ENCODE data around the gene GAL3ST2. TPM values are rescaled to one million over a fixed set of nuclear protein-coding genes. Genes with fewer than 3 reads are reported as not detected.
"Not testable (repeated sequence)": the region's sequence is repeated elsewhere in the genome, so short reads cannot be mapped to it uniquely, and the experiment has no call there.

The GAL3ST2 gene
- under 1 TPM in 2 of 3 donors, not detected in 1; 0.23 to 0.33 TPM for total RNA-seq

DNA sequence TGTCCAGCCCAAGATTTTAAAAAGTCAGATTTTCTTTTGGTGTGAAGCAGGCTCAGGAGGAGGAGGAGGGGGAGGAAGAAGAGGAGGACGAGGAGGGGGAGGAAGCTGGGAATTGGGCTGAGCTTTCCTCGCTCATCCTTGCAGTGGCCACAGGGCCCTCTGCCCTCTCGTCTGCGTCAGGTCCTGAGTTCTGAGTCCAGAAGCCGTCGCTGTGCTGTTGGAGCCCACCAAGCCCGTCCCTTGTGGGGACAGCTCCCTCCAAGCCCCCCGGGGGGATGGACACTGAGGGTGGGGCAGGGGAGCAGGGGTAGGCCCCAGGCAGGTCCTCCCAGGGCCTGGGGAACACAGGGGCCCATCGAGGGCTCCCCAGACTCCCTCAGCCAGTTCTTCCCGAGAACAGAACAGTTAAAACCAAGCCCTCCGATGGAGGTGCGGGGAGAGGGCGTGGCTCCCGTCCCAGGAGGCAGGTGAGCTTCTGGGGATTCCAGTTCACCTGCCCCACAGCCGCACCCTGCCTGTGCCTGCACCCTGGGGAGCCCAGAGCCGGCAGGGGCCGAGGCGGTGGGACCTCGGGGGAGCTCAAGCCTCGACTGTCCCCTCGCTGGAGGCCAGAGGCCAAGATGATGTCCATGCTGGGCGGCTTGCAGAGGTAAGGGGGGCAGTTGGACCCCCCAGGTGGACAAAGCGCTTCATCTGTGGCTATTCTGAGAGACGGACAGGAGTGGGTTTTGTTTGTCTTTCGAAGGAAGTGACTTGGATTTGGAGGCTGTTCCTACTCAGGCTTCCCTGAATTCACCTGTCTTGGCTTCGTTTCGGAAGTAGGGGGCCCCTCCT lies at the start of gene GAL3ST2:
TSS of gene GAL3ST2 (plus strand) at position 487 of the 834 bp plus-strand sequence. CDS start at position 621, 134 bp downstream.
- Mint-ChIP-seq H3K4me3 (no peak within 1 kb of the TSS), H3K4me1 (ENCODE audit: low read depth) (peaks cover 12% of the 10 kb centered on the region), H3K27me3 (ENCODE audit: low read depth) (no peaks in the 10 kb centered on the region), H3K36me3 (ENCODE audit: insufficient read depth) (no peaks in the 10 kb centered on the region), H3K9me3 (peaks cover 4% of the 10 kb centered on the region)
- ATAC-seq, result no peak
- no peak for DNase-seq

DNA sequence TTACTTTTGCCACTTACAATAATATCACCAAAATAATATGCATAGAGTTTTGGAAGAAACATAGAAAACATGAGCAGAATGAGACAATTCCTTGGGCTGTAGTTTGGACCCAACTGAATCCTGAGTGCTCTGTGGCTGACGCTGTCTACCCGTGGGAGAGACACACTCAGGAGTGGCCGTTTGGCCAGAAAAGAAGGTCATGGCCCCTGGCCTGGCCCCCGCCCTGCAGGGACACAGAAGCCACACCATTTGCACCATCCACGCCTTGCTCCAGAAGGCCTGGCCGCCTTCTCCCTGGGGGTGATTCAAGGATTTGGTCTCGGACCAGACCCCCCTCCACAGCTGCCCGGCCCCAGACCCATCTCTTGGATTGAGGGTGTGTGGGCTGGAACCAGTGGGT lies 48.6 kb upstream of the GAL3ST2 start:
- H3K4me1 Mint-ChIP-seq (ENCODE audit: low read depth), result peaks cover 27% of the 10 kb centered on the region
- DNase-seq (no peak), ATAC-seq (no peak)
- H3K36me3 Mint-ChIP-seq (ENCODE audit: insufficient read depth), result peaks cover 9% of the 10 kb centered on the region
- H3K27me3 Mint-ChIP-seq (ENCODE audit: low read depth), result no peaks in the 10 kb centered on the region
- H3K4me3 Mint-ChIP-seq, result no peak overlapping the region
- no peaks in the 10 kb centered on the region for H3K9me3 Mint-ChIP-seq

DNA sequence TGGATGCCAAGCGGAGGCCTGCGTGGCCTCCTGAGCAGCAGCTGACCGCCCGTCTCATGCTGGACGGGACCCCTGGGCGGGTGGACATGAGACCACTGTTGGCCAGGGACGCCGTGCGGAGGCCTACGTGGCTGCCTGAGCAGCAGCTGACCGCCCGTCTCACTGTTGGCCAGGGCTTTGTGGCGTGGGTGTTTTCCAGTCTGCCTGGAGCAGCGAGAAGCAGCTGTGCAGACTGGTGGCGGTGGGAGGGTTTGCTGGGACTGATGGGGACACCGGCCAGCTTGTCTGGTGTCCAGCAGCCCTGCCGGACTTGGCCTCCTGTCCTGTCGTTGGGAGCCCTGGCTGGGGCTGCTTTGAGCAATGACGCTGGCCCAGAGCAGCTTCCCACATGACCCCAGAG lies 48.0 kb upstream of the GAL3ST2 start:
- Mint-ChIP-seq H3K4me3 (no peak overlapping the region), H3K36me3 (ENCODE audit: insufficient read depth) (peaks cover 4% of the 10 kb centered on the region), H3K4me1 (ENCODE audit: low read depth) (peaks cover 30% of the 10 kb centered on the region), H3K9me3 (no peaks in the 10 kb centered on the region), H3K27me3 (ENCODE audit: low read depth) (no peaks in the 10 kb centered on the region)
- DNase-seq (no peak), ATAC-seq (no peak)

DNA sequence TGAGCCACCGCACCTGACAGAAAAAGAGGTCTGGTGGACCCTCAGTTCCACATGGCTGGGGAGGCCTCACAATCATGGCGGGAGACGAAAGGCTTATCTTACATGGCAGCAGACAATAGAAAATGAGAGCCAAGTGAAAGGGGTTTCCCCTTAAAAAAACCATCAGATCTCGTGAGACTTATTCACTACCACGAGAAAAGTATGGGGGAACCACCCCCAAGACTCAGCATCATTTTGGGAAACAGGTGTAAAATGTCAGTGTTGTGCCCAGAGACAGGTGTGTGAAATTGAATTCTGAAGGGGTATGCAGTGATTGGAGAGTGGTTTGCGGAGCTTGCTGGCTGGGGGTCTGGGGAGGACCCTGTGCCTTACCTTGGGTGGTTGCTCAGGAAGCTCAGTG lies 46.8 kb upstream of the GAL3ST2 start:
- Mint-ChIP-seq H3K27me3 (ENCODE audit: low read depth) (no peaks in the 10 kb centered on the region), H3K36me3 (ENCODE audit: insufficient read depth) (peaks cover 4% of the 10 kb centered on the region), H3K4me3 (no peak overlapping the region), H3K9me3 (no peaks in the 10 kb centered on the region), H3K4me1 (ENCODE audit: low read depth) (peaks cover 33% of the 10 kb centered on the region)
- no peak for DNase-seq
- no peak for ATAC-seq

DNA sequence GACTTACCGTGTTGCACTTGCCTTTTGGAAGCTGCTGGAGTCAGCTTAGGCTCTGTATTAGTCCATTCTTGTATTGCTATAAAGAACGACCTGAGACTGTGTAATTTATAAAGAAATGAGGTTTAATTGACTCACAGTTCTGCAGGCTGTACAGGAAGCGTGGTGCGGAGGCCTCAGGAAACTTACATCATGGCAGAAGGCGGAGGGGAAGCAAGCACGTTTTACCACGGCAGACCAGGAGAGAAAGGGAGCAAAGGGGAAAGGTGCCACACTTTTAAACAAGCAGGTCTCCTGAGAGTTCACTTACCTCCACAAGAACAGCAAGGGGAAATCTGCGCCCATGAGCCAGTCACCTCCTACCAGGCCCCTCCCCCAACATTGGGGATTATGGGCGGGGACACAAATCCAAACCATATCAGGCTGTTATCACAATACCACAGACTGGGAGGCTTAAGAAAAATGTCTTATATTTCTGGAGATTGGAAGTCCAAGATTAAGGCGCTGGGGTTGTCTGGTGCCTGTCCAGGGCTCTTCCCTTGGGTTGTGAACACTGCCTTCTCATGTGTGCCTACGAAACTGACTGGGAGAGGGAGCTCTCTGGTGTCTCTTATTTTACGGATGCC lies 45.8 kb upstream of the GAL3ST2 start:
- Mint-ChIP-seq H3K9me3 (no peaks in the 10 kb centered on the region), H3K36me3 (ENCODE audit: insufficient read depth) (peaks cover under 1% of the 10 kb centered on the region), H3K4me1 (ENCODE audit: low read depth) (peaks cover 36% of the 10 kb centered on the region), H3K4me3 (no peak overlapping the region), H3K27me3 (ENCODE audit: low read depth) (no peaks in the 10 kb centered on the region)
- ATAC-seq (no peak), DNase-seq (no peak)

DNA sequence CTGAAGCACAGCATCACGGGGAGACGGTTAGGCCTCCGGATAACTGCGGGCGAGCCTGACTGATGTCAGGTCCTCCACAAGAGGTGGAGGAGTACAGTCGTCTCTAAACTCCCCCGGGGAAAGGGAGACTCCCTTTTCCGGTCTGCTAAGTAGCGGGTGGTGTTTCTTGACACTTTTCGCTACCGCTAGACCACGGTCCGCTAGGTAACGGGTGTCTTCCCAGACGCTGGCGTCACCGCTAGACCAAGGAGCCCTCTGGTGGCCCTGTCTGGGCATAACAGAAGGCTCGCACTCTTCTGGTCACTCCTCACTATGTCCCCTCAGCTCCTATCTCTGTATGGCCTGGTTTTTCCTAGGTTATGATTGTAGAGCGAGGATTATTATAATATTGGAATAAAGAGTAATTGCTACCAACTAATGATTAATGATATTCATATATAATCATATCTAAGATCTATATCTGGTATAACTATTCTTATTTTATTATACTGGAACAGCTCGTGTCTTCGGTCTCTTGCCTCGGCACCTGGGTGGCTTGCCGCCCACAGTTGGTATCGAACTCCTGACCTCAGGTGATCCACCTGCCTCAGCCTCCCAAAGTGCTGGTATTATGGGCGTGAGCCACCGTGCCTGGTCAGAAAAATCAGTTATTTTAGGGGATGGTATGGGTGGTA lies 44.0 kb upstream of the GAL3ST2 start:
- Mint-ChIP-seq H3K4me1 (ENCODE audit: low read depth) (peaks cover 41% of the 10 kb centered on the region), H3K4me3 (peak overlapping the region; percentile 8)
- H3K9me3 Mint-ChIP-seq; H3K27me3 Mint-ChIP-seq (ENCODE audit: low read depth); ATAC-seq; H3K36me3 Mint-ChIP-seq (ENCODE audit: insufficient read depth): not testable (repeated sequence)
- DNase-seq, result peak; percentile 51

DNA sequence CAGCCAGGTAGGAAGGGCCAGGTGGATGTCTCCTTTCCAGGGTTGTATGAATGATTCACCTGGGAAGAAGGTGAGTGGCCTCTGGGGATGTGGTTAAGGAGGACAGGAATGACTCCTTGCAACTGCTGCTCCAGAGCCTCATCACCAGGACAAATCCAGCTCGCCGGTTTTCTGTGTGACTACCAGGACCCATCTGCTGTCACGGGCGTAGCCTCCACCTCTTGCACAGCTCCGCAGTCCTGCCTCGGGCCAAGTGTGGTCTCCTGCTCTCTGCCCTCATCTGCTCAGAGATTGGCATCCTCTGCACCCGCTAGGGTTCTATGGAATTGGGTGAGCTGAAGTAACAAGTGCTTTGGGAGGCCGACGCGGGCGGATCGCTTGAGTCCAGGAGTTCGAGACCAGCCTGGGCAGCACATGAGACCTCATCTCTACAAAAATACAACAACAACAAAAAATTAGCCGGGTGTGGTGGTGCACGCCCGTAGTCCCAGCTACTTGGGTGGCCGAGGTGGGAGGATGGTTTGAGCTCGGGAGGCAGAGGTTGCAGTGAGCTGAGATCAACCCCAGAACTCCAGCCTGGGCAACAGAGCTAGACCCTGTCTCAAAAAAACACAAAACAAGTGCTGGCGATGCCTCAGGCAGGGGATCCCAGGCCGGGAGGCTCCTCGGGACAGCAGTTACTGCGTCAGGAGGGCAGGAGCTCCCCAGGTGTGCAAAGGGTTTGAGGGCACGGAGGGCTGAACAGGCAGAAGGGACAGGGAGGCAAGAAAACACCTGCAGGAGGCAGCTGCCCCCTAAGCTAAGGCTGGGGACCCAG lies 43.0 kb upstream of the GAL3ST2 start:
- no peak for DNase-seq
- Mint-ChIP-seq H3K9me3 (no peaks in the 10 kb centered on the region), H3K27me3 (ENCODE audit: low read depth) (no peaks in the 10 kb centered on the region), H3K4me3 (peak overlapping the region; percentile 70), H3K36me3 (ENCODE audit: insufficient read depth) (peaks cover 2% of the 10 kb centered on the region), H3K4me1 (ENCODE audit: low read depth) (peaks cover 43% of the 10 kb centered on the region)
- no peak for ATAC-seq

DNA sequence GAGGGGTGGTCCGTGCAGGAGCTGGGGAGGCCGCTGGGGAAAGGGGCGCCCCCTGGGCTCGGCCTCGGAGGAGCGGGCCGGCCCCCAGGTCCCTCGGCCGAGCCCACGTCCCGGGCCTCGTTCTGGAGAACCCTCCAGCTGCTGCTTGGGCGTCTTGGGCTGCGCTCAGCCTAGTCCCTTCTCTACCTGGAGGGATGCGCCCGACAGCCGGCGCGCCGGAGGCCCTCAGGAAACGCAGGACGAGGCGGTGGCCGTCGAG lies 42.5 kb upstream of the GAL3ST2 start:
- H3K27me3 Mint-ChIP-seq (ENCODE audit: low read depth), result no peaks in the 10 kb centered on the region
- H3K9me3 Mint-ChIP-seq, result no peaks in the 10 kb centered on the region
- H3K36me3 Mint-ChIP-seq (ENCODE audit: insufficient read depth), result peaks cover 4% of the 10 kb centered on the region
- DNase-seq, result no peak
- peak in 1 of 2 donors; percentile 16 for ATAC-seq
- H3K4me3 Mint-ChIP-seq, result no peak overlapping the region
- H3K4me1 Mint-ChIP-seq (ENCODE audit: low read depth), result peaks cover 47% of the 10 kb centered on the region

DNA sequence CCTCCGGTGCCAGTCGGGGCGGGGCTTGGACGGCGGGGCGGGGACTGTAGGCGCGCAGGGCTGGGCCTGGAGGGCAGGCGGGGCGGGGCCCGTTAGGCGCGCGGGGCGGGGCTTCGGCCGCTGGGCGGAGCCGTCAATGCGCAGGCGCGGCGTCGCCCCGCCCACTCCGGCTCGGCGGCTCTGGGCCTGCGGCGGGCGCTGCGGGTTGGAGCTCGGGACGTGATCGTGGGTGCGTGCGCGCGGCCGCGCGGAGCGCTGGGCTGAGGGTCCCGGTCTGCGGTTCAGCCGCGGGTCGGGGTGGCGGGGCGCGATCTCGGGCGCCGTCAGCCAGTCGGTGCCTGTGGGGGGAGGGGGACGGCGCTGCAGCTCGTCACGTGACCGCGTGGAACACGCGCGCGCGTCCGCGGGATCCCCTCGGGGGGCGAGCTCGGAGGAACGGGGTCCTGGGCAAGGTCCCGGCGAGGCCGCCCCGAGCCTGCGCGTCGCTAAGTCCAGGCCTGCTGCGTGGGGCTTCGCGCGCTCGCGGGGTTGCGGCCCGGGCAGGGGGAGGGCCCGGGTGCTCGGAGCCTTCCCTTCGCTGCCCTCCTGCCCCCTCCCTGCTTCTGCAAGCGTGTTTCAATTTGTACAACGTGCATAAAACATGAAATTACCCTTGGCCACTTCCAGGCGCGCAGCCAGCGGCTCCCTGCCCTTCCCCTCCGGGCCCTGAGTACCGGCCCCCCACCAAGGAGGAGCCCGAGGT lies 42.0 kb upstream of the GAL3ST2 start, which contains the start of gene D2HGDH:
TSS of gene D2HGDH (plus strand) at position 164 of the 742 bp plus-strand sequence. CDS start 595 bp downstream, outside the sequence.
- no peaks in the 10 kb centered on the region for H3K27me3 Mint-ChIP-seq (ENCODE audit: low read depth)
- ATAC-seq, result peak; percentile 94
- peaks cover 4% of the 10 kb centered on the region for H3K36me3 Mint-ChIP-seq (ENCODE audit: insufficient read depth)
- H3K9me3 Mint-ChIP-seq, result no peaks in the 10 kb centered on the region
- peak within 1 kb of the TSS; percentile 82 for H3K4me3 Mint-ChIP-seq
- peaks cover 51% of the 10 kb centered on the region for H3K4me1 Mint-ChIP-seq (ENCODE audit: low read depth)
- peak; percentile 92 for DNase-seq

DNA sequence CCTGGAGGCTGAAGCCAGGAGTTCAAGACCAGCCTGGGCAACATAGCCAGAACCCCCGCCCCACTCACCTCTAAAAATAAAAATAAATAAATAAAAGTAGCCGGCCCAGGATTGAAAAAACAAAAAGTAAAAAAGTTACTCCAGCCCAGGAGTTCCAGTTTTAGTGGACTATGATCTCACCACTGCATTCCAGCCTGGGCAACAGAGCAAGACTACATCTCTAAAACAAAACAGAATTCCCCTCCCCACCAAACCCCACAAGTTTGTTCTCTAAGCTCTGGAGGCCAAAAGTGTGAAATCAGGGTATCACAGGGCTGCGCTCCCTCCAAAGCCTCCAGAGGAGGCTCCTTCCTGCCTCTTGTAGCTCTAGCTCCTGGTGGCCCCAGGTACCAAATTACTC lies 40.5 kb upstream of the GAL3ST2 start:
- Mint-ChIP-seq H3K4me3 (peak overlapping the region; percentile 82), H3K9me3 (no peaks in the 10 kb centered on the region), H3K36me3 (ENCODE audit: insufficient read depth) (peaks cover 4% of the 10 kb centered on the region), H3K27me3 (ENCODE audit: low read depth) (no peaks in the 10 kb centered on the region), H3K4me1 (ENCODE audit: low read depth) (peaks cover 50% of the 10 kb centered on the region)
- ATAC-seq (no peak), DNase-seq (no peak)

DNA sequence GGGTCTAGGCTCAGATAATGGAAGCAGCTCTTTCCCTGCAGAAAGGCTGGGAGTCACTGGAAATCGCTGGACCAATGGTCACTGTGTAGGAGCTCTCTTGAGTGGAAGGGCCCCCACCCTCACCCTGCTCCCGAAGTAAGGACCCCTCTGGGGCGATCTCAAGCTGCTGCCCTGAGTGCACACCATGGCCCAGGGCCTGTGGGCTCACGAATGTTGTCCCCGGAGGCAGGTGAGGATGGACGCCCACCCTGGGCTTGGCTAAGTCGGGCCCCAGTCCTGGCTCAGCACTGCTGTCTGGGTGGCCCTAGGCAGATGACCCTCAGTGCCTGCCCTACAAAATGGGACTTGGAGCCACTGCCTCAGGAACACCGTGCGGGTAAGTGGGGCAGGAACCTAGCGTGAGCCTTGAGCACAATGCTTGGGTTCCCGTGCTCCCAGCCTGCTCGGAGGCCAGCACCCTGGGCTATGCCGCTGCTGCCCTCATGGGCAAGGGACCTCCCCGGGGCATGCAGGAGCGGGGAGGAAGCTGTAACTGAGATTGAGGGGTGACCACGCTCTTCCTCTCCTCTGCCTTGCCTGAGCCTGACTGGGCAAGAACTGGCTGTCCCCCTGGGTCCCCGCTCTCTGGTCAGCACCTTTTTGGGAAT lies 38.5 kb upstream of the GAL3ST2 start:
- H3K27me3 Mint-ChIP-seq (ENCODE audit: low read depth), result no peaks in the 10 kb centered on the region
- ATAC-seq, result no peak
- DNase-seq, result no peak
- H3K9me3 Mint-ChIP-seq, result no peaks in the 10 kb centered on the region
- H3K4me1 Mint-ChIP-seq (ENCODE audit: low read depth), result peaks cover 42% of the 10 kb centered on the region
- peaks cover 4% of the 10 kb centered on the region for H3K36me3 Mint-ChIP-seq (ENCODE audit: insufficient read depth)
- H3K4me3 Mint-ChIP-seq, result no peak overlapping the region

DNA sequence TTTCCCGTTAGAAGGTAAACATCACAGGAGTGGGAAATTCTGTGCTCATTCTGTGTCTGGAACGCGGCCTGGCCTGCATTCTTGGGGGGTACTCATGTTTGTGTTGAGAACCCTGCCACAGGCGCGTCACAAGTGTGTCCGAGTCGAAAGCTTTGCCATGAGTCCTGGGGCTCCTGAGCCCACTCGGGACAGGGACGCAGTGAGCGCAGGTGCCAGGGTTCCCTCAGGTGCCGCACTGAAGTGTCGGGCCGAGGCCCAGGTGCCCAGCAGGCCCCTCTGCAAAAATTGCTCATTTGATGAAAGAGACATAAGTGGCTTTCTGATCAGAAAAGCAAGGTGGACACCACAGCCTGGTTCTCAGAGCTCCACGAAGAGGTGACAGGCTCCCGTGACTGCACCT lies 37.4 kb upstream of the GAL3ST2 start:
- H3K4me3 Mint-ChIP-seq, result no peak overlapping the region
- H3K4me1 Mint-ChIP-seq (ENCODE audit: low read depth), result peaks cover 38% of the 10 kb centered on the region
- ATAC-seq, result no peak

DNA sequence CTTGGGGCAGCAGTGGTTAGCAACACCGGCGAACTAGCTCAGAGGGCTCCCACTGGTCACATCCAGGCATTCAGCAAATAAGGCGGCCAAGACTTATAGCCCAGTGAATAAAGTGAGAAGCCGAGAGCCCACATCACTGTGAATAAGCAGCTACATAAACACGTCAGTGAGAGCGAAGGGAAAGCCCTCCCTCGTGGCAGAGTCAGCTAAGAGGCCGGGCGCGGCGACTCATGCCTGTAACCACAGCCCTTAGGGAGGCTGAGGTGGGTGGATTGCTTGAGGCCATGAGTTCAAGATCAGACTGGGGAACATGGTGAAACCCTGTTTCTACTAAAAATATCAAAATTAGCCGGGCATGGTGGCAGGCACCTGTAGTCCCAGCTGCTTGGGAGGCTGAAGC lies 37.0 kb upstream of the GAL3ST2 start:
- Mint-ChIP-seq H3K27me3 (ENCODE audit: low read depth) (no peaks in the 10 kb centered on the region), H3K4me3 (peak overlapping the region; percentile 34), H3K9me3 (no peaks in the 10 kb centered on the region), H3K4me1 (ENCODE audit: low read depth) (peaks cover 38% of the 10 kb centered on the region), H3K36me3 (ENCODE audit: insufficient read depth) (peaks cover 4% of the 10 kb centered on the region)
- peak; percentile 54 to 72 for ATAC-seq
- DNase-seq, result peak; percentile 54

More for the DNA sequence above, 37.4 kb upstream of the GAL3ST2 start:
- DNase-seq, result no peak
- Mint-ChIP-seq H3K27me3 (ENCODE audit: low read depth) (no peaks in the 10 kb centered on the region), H3K9me3 (no peaks in the 10 kb centered on the region), H3K36me3 (ENCODE audit: insufficient read depth) (peaks cover 4% of the 10 kb centered on the region)
